Osteoblast (primary cell): ENCODE data around the gene DDX10. TPM values are rescaled to one million over a fixed set of nuclear protein-coding genes. Genes with fewer than 3 reads are reported as not detected.

Experiments used
- DNase-seq: peaks from one replicate; pipeline ENCODE4 v3.0.0; 2011; ENCODE audit warnings: low spot score, mixed read lengths; ENCODE audit not compliant: insufficient read length; ENCODE audit errors: missing footprints
- H2AFZ ChIP-seq: 2 replicates; pipeline ENCODE4 v1.6.0; 2011; ENCODE audit warnings: mild to moderate bottlenecking, low read length
- H3K27ac ChIP-seq: 2 replicates; pipeline ENCODE4 v1.5.1; 2011; ENCODE audit warnings: mild to moderate bottlenecking, low read depth, low read length, moderate library complexity
- H3K27me3 ChIP-seq: 2 replicates; pipeline ENCODE4 v1.6.0; 2012; ENCODE audit warnings: mild to moderate bottlenecking, control low read depth, inconsistent platforms, low read length, moderate library complexity; ENCODE audit not compliant: insufficient read depth
- H3K36me3 ChIP-seq: 2 replicates; pipeline ENCODE4 v1.5.1; 2011; ENCODE audit warnings: mild to moderate bottlenecking, low read length, control low read depth, moderate library complexity; ENCODE audit not compliant: insufficient read depth
- H3K4me1 ChIP-seq: 2 replicates; pipeline ENCODE4 v1.5.1; 2011; ENCODE audit warnings: mild to moderate bottlenecking, low read length, control low read depth, moderate library complexity; ENCODE audit not compliant: insufficient read depth
- H3K4me2 ChIP-seq: 2 replicates; pipeline ENCODE4 v1.6.0; 2011; ENCODE audit warnings: mild to moderate bottlenecking, low read length; ENCODE audit not compliant: insufficient read depth
- H3K4me3 ChIP-seq: fragments of 200-600 bp; sonication (generic); 3 replicates; pipeline ENCODE4 v1.5.1; 2012; ENCODE audit warnings: mild to moderate bottlenecking, low read length, inconsistent platforms; ENCODE audit not compliant: insufficient read depth
- H3K79me2 ChIP-seq: 2 replicates; pipeline ENCODE4 v1.6.0; 2012; ENCODE audit warnings: mild to moderate bottlenecking, low read length, control low read depth, inconsistent platforms; ENCODE audit not compliant: insufficient read depth
- H3K9me3 ChIP-seq: 2 replicates; pipeline ENCODE4 v1.5.1; 2011; ENCODE audit warnings: low read depth, low read length, control low read depth
- H4K20me1 ChIP-seq: 2 replicates; pipeline ENCODE4 v1.6.0; 2012; ENCODE audit warnings: mild to moderate bottlenecking, low read length, control low read depth; ENCODE audit not compliant: insufficient read depth
- CTCF ChIP-seq: IDR thresholded peaks from 2 replicates; pipeline ENCODE4 v1.5.1; 2011; ENCODE audit warnings: mild to moderate bottlenecking, low read depth, low read length, moderate library complexity; ENCODE audit errors: extremely low read depth
- total RNA-seq: library from RNA; depleted of rRNA; stranded (reverse); fragments of >200 nt; gene quantifications from 2 replicates; pipeline ENCODE4 v1.2.3, GENCODE V29; 2012

DDX10 gene
- total RNA-seq: 16.6 and 17.1 TPM in 2 replicates

GRCh38 chr11:108664730-108665525, at the start of gene DDX10:
DDX10 (plus strand) TSS chr11:108665069; CDS start chr11:108665154, 85 bp downstream.
- H3K79me2 ChIP-seq: peaks cover 50% of the 10 kb centered on the region

GRCh38 chr11:108616549-108616948, 48.3 kb upstream of the DDX10 start:
- no peaks in the 10 kb centered on the region for H3K9me3 ChIP-seq
- no peak for TF ChIP-seq CTCF
- no peak overlapping the region for H3K4me2 ChIP-seq
- no peak overlapping the region for H3K4me3 ChIP-seq
- DNase-seq: peak; percentile 37
- H3K27me3 ChIP-seq: no peaks in the 10 kb centered on the region
- H3K36me3 ChIP-seq: no peaks in the 10 kb centered on the region
- no peaks in the 10 kb centered on the region for H3K79me2 ChIP-seq
- H4K20me1 ChIP-seq: no peaks in the 10 kb centered on the region
- H3K4me1 ChIP-seq: peaks cover 11% of the 10 kb centered on the region
- H2AFZ ChIP-seq: no peak overlapping the region
- H3K27ac ChIP-seq: peak overlapping the region; percentile 30

More at GRCh38 chr11:108664730-108665525, at the start of gene DDX10:
- peak within 1 kb of the TSS; percentile 78 for H3K4me2 ChIP-seq
- H3K36me3 ChIP-seq: peaks cover 3% of the 10 kb centered on the region
- peak within 1 kb of the TSS; percentile 93 for H3K4me3 ChIP-seq
- DNase-seq: peak; percentile 95
- H3K4me1 ChIP-seq: peaks cover 14% of the 10 kb centered on the region
- peak within 1 kb of the TSS; percentile 88 for H2AFZ ChIP-seq
- H3K9me3 ChIP-seq: no peaks in the 10 kb centered on the region
- peaks cover 4% of the 10 kb centered on the region for H4K20me1 ChIP-seq
- H3K27me3 ChIP-seq: no peaks in the 10 kb centered on the region
- H3K27ac ChIP-seq: peak within 1 kb of the TSS; percentile 66
- no peak for TF ChIP-seq CTCF

- Histone ChIP-seq H3K27me3 (no peaks in the 10 kb centered on the region), H3K4me3 (no peak overlapping the region), H3K36me3 (no peaks in the 10 kb centered on the region), H3K9me3 (no peaks in the 10 kb centered on the region), H3K79me2 (no peaks in the 10 kb centered on the region), H4K20me1 (no peaks in the 10 kb centered on the region), H3K4me1 (peaks cover 11% of the 10 kb centered on the region), H3K27ac (peak overlapping the region; percentile 30), H2AFZ (no peak overlapping the region), H3K4me2 (no peak overlapping the region)
- DNase-seq: no peak
- TF ChIP-seq CTCF: no peak
Observed at GRCh38 chr11:108617055-108617454, 47.8 kb upstream of the DDX10 start.

GRCh38 chr11:108618529-108618928, 46.3 kb upstream of the DDX10 start:
- H2AFZ ChIP-seq: no peak overlapping the region
- H3K27me3 ChIP-seq: no peaks in the 10 kb centered on the region
- no peaks in the 10 kb centered on the region for H3K79me2 ChIP-seq
- no peaks in the 10 kb centered on the region for H4K20me1 ChIP-seq
- no peaks in the 10 kb centered on the region for H3K36me3 ChIP-seq
- H3K4me2 ChIP-seq: no peak overlapping the region
- no peak overlapping the region for H3K4me3 ChIP-seq
- TF ChIP-seq CTCF: no peak
- peaks cover 11% of the 10 kb centered on the region for H3K4me1 ChIP-seq
- no peak for DNase-seq
- H3K27ac ChIP-seq: no peak overlapping the region
- no peaks in the 10 kb centered on the region for H3K9me3 ChIP-seq
